ENCODE results near the gene ENOX1. TPM values are rescaled to one million over a fixed set of nuclear protein-coding genes. Genes with fewer than 3 reads are reported as not detected.

Gene ENOX1
- total RNA-seq, 2 donors from 2014 or later = 0.22 to 1.4 TPM

DNA sequence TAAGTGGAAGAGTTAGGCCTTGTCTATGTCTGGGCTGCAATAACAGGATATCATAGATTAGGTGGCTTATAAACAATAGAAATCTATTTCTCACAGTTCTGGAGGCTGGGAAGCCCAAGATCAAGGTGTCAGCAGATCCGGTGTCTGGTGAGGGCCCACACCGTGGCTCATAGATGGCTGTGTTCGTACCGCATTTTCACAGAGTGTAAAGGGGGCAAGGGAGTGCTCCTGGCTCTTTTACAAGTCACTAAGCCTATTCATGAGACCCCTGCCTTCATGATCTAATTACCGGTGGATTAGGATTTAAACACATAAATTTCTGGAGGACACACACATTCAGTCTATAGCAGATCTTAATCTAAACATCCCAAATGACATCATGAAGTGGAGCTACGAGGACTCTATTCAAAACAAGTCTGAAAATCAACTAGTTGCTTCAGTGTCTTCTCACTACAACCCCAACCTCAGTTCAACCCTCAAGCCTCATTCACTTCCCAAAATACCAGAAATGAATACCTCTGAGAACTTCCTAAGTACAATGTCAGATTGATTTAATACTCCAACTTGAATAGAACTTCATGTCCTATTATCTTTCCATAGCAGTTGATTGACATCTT lies 23.5 kb downstream of the ENOX1 start:
- no peak for DNase-seq
- TF ChIP-seq, protein P1, sequence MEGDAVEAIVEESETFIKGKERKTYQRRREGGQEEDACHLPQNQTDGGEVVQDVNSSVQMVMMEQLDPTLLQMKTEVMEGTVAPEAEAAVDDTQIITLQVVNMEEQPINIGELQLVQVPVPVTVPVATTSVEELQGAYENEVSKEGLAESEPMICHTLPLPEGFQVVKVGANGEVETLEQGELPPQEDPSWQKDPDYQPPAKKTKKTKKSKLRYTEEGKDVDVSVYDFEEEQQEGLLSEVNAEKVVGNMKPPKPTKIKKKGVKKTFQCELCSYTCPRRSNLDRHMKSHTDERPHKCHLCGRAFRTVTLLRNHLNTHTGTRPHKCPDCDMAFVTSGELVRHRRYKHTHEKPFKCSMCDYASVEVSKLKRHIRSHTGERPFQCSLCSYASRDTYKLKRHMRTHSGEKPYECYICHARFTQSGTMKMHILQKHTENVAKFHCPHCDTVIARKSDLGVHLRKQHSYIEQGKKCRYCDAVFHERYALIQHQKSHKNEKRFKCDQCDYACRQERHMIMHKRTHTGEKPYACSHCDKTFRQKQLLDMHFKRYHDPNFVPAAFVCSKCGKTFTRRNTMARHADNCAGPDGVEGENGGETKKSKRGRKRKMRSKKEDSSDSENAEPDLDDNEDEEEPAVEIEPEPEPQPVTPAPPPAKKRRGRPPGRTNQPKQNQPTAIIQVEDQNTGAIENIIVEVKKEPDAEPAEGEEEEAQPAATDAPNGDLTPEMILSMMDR (IDR thresholded peaks at IDR 0.05) = no peak
- Histone ChIP-seq H3K27me3 (no peaks in the 10 kb centered on the region), H3K9me3 (no peaks in the 10 kb centered on the region), H3K4me3 (no peak overlapping the region), H3K9ac (ENCODE audit: low read depth in 2 of 2, low read length in 2 of 2) (no peak overlapping the region), H3K27ac (no peak overlapping the region), H3K4me1 (no peaks in the 10 kb centered on the region), H3K36me3 (no peaks in the 10 kb centered on the region)
- intact Hi-C loops (cut with DNase I) = no loop called here

DNA sequence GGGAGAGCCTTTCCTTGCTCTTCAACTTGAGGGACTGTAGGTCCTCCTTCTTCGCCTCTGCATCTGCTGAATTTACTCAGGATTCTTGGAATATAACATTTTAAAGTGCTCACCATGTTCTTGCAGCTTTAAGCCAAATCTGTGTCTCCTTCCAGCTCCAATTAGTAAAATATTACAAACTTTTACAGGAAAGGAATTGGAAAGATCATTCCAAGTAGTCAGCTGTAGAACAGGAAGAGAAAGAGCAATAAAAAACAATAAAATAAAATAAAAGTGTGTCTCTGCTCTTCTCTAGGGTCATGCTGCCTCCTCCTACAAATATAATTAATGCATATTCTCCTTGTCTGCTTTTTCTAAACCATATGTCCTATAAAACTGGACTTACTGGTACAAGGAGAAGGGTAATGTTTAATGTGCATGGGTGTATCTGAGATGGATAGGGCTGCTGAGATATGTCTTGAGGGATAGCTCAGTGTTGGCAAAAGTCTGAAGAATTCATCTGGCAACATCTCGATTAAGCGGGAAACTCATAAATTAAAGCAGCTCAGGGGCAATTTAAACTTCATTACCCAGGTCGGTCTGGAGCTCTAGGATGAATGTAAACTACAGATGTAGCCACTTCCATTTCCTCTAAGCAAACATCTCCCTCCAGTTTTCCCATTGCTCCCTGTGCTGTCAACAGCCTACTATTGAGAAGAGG lies 25.0 kb downstream of the ENOX1 start:
- Histone ChIP-seq H3K4me1 (no peaks in the 10 kb centered on the region), H3K27ac (no peak overlapping the region), H3K36me3 (no peaks in the 10 kb centered on the region), H3K9me3 (no peaks in the 10 kb centered on the region), H3K9ac (ENCODE audit: low read depth in 2 of 2, low read length in 2 of 2) (no peak overlapping the region), H3K27me3 (no peaks in the 10 kb centered on the region), H3K4me3 (no peak overlapping the region)
- intact Hi-C loops (cut with DNase I) = no loop called here
- TF ChIP-seq, protein P1 (IDR thresholded peaks at IDR 0.05) = no peak
- no peak for DNase-seq

DNA sequence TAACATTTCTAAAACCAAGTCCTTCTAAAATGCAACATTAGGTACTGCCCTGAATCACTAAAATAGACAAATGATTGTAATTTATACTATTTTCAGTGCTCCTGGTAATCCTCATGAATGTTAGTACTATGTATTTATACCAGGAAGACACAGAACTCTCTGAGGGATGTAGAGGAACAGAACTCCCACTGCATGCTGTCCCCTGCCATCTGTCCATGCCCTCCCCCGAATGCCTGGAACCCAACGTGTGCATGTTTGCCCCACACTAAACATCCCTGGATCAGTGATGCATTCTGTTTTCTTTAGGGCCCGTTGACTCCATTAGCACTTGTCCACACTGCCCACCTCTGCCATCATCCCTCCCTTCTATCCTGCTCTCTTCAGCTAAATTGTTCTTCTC lies 26.5 kb downstream of the ENOX1 start:
- H3K4me1 ChIP-seq = no peaks in the 10 kb centered on the region

DNA sequence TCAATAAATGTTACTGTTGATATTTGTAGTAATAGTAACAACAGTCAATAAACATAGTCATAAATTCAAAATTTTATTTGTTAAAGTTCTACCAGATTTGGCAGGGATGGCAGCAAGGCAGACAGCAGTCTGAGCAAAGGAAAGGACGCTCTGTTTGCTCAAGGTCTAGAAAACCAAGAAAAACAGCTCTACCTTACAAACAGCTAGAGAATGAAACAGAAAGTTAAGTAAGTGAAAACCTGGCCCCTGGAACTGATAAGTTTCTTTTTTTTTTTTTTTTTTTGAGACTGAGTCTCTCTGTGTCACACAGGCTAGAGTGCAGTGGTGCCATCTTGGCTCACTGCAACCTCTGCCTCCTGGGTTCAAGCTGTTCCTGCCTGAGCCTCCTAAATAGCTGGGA lies 27.9 kb downstream of the ENOX1 start:
- H3K4me1 ChIP-seq = no peaks in the 10 kb centered on the region
- no peak overlapping the region for H3K4me3 ChIP-seq
- H3K9ac ChIP-seq (ENCODE audit: low read depth in 2 of 2, low read length in 2 of 2) = no peak overlapping the region
- H3K36me3 ChIP-seq = no peaks in the 10 kb centered on the region
- DNase-seq = no peak
- H3K9me3 ChIP-seq = no peaks in the 10 kb centered on the region
- no peak overlapping the region for H3K27ac ChIP-seq
- H3K27me3 ChIP-seq = no peaks in the 10 kb centered on the region
- TF ChIP-seq, protein P1 (IDR thresholded peaks at IDR 0.05) = no peak
- intact Hi-C loops (cut with DNase I) = no loop called here

More for the DNA sequence above, 26.5 kb downstream of the ENOX1 start:
- intact Hi-C loops (cut with DNase I) = no loop called here
- no peak for DNase-seq
- Histone ChIP-seq H3K27ac (no peak overlapping the region), H3K9ac (ENCODE audit: low read depth in 2 of 2, low read length in 2 of 2) (no peak overlapping the region), H3K27me3 (no peaks in the 10 kb centered on the region), H3K4me3 (no peak overlapping the region), H3K9me3 (no peaks in the 10 kb centered on the region), H3K36me3 (no peaks in the 10 kb centered on the region)
- TF ChIP-seq, protein P1 (IDR thresholded peaks at IDR 0.05) = no peak

DNA sequence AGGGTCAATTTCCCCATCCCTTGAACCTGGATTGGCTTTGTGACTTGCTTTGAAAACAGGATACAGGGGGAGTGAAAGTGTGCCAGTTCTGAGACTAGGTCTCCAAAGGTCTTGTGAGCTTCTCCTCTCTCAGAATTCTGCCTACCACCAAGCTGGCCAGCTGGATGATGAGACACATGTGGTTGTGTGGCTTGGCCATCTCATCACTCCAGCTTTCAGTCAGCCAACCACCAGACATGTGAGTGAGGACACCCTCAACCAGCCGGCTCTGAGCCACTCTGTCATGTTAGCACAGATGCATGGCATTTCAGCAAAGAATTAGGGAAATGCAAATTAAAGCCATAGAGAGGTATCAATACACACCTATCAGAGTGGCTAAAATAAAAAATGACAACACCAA lies 29.5 kb downstream of the ENOX1 start:
- intact Hi-C loops (cut with DNase I) = no loop called here
- no peaks in the 10 kb centered on the region for H3K9me3 ChIP-seq
- no peak overlapping the region for H3K9ac ChIP-seq (ENCODE audit: low read depth in 2 of 2, low read length in 2 of 2)
- no peak overlapping the region for H3K4me3 ChIP-seq
- no peak overlapping the region for H3K27ac ChIP-seq
- no peak for DNase-seq
- H3K4me1 ChIP-seq = no peaks in the 10 kb centered on the region
- TF ChIP-seq, protein P1 (IDR thresholded peaks at IDR 0.05) = no peak
- no peaks in the 10 kb centered on the region for H3K27me3 ChIP-seq
- H3K36me3 ChIP-seq = no peaks in the 10 kb centered on the region

Data from colonic mucosa (tissue), 4 donors.